Astrocyte (in vitro differentiated cells and primary cell): ENCODE data around the gene S100A16. TPM values are rescaled to one million over a fixed set of nuclear protein-coding genes. Genes with fewer than 3 reads are reported as not detected.
A peak's percentile ranks its signal among the peaks of the same experiment; 100 is the strongest.

ENCODE experiments used
- DNase-seq: peaks from one replicate; pipeline ENCODE4 v3.0.0-alpha.2; 2010; ENCODE audit warnings: low read depth
- FAIRE-seq: peaks from 2 replicates; lab custom pipeline; 2011; peaks lifted over from hg19 to GRCh38; lab: Jason Lieb, UNC
- H2AFZ ChIP-seq: 2 replicates; pipeline ENCODE4 v1.6.0; 2012; ENCODE audit warnings: low read depth, low read length, inconsistent platforms
- H3K27ac ChIP-seq: 2 replicates; pipeline ENCODE4 v1.5.1; 2011; ENCODE audit warnings: low read depth, low read length, inconsistent platforms
- H3K27me3 ChIP-seq: 2 replicates; pipeline ENCODE4 v1.6.0; 2011; ENCODE audit warnings: low read length, inconsistent platforms; ENCODE audit not compliant: insufficient read depth
- H3K36me3 ChIP-seq: 2 replicates; pipeline ENCODE4 v1.5.1; 2011; ENCODE audit warnings: low read length, inconsistent platforms; ENCODE audit not compliant: insufficient read depth
- H3K4me1 ChIP-seq: 2 replicates; pipeline ENCODE4 v1.5.1; 2011; ENCODE audit warnings: low read length, inconsistent platforms; ENCODE audit not compliant: insufficient read depth
- H3K4me2 ChIP-seq: 2 replicates; pipeline ENCODE4 v1.6.0; 2012; ENCODE audit warnings: low read length, inconsistent platforms
- H3K4me3 ChIP-seq: 2 replicates; pipeline ENCODE4 v1.5.1; 2011; ENCODE audit warnings: low read depth, mild to moderate bottlenecking, low read length, inconsistent platforms; ENCODE audit not compliant: insufficient read depth
- H3K79me2 ChIP-seq: 2 replicates; pipeline ENCODE4 v1.6.0; 2012; ENCODE audit warnings: mild to moderate bottlenecking, low read length, inconsistent platforms; ENCODE audit not compliant: insufficient read depth
- H3K9ac ChIP-seq: 2 replicates; pipeline ENCODE4 v1.6.0; 2012; ENCODE audit warnings: mild to moderate bottlenecking, low read length, inconsistent platforms
- H3K9me3 ChIP-seq: 2 replicates; pipeline ENCODE4 v1.5.1; 2012; ENCODE audit warnings: low read depth, mild to moderate bottlenecking, low read length, inconsistent platforms; ENCODE audit not compliant: insufficient read depth
- H4K20me1 ChIP-seq: 2 replicates; pipeline ENCODE4 v1.6.0; 2012; ENCODE audit warnings: low read length, inconsistent platforms; ENCODE audit not compliant: insufficient read depth
- H3K27ac Mint-ChIP-seq: one replicate; pipeline ENCODE4 v1.8.0; 2021; ENCODE audit warnings: mild to moderate bottlenecking, mixed read lengths; ENCODE audit not compliant: unreplicated experiment
- H3K27me3 Mint-ChIP-seq: one replicate; pipeline ENCODE4 v1.8.0; 2021; ENCODE audit warnings: low read depth, mixed read lengths; ENCODE audit not compliant: unreplicated experiment
- H3K36me3 Mint-ChIP-seq: one replicate; pipeline ENCODE4 v1.8.0; 2021; ENCODE audit warnings: low read depth, mixed read lengths; ENCODE audit not compliant: unreplicated experiment
- H3K4me1 Mint-ChIP-seq: one replicate; pipeline ENCODE4 v1.8.0; 2021; ENCODE audit warnings: low read depth, mixed read lengths; ENCODE audit not compliant: unreplicated experiment
- H3K4me3 Mint-ChIP-seq: one replicate; pipeline ENCODE4 v1.8.0; 2021; ENCODE audit warnings: mild to moderate bottlenecking, moderate library complexity, mixed read lengths; ENCODE audit not compliant: unreplicated experiment
- H3K9me3 Mint-ChIP-seq: one replicate; pipeline ENCODE4 v1.8.0; 2021; ENCODE audit warnings: mild to moderate bottlenecking, mixed read lengths; ENCODE audit not compliant: unreplicated experiment
- CTCF ChIP-seq: IDR thresholded peaks from 2 replicates; pipeline ENCODE4 v1.5.1; 2011; ENCODE audit warnings: low read depth, mild to moderate bottlenecking, inconsistent platforms, low read length, moderate library complexity; ENCODE audit not compliant: insufficient read depth
- EZH2 ChIP-seq: IDR thresholded peaks from 2 replicates; pipeline ENCODE4 v1.6.1; 2012; ENCODE audit warnings: mild to moderate bottlenecking, low read length, inconsistent platforms; ENCODE audit not compliant: insufficient read depth
- total RNA-seq: library from RNA; stranded (reverse); gene quantifications from 2 replicates; pipeline ENCODE4 v1.2.1, GENCODE V29; 2021

Gene S100A16
- total RNA-seq, 1 donor from 2014 or later = 54.4 TPM

GRCh38 chr1:153568367-153569099 is 44.4 kb downstream of the S100A16 start:
- peak overlapping the region; percentile 100 for H3K27ac ChIP-seq
- peak overlapping the region; percentile 8 for H3K4me3 ChIP-seq
- peak overlapping the region; percentile 71 for H3K4me2 ChIP-seq
- Mint-ChIP-seq H3K9me3 (no peaks in the 10 kb centered on the region), H3K4me3 (peak overlapping the region; percentile 22), H3K27ac (peak overlapping the region; percentile 98), H3K27me3 (no peaks in the 10 kb centered on the region), H3K36me3 (peaks cover 1% of the 10 kb centered on the region), H3K4me1 (peaks cover 40% of the 10 kb centered on the region)
- H3K9me3 ChIP-seq = no peaks in the 10 kb centered on the region
- peak; percentile 75 for DNase-seq
- no peaks in the 10 kb centered on the region for H3K79me2 ChIP-seq
- H4K20me1 ChIP-seq = no peaks in the 10 kb centered on the region
- no peak for FAIRE-seq
- peak overlapping the region; percentile 82 for H3K9ac ChIP-seq
- H3K4me1 ChIP-seq = peaks cover 60% of the 10 kb centered on the region
- H3K36me3 ChIP-seq = no peaks in the 10 kb centered on the region
- no peaks in the 10 kb centered on the region for H3K27me3 ChIP-seq
- H2AFZ ChIP-seq = peak overlapping the region; percentile 80
- peak; percentile 95 for TF ChIP-seq CTCF
- TF ChIP-seq EZH2 = no peak

GRCh38 chr1:153567621-153568366 is 45.1 kb downstream of the S100A16 start:
- Histone ChIP-seq H3K4me2 (peak overlapping the region; percentile 71), H2AFZ (peak overlapping the region; percentile 80), H3K27ac (peak overlapping the region; percentile 100), H3K36me3 (no peaks in the 10 kb centered on the region), H3K9me3 (no peaks in the 10 kb centered on the region), H3K4me3 (peak overlapping the region; percentile 8), H3K9ac (peak overlapping the region; percentile 82), H4K20me1 (no peaks in the 10 kb centered on the region), H3K27me3 (no peaks in the 10 kb centered on the region), H3K4me1 (peaks cover 53% of the 10 kb centered on the region), H3K79me2 (no peaks in the 10 kb centered on the region)
- TF ChIP-seq CTCF (no peak), EZH2 (no peak)
- H3K27ac Mint-ChIP-seq = peak overlapping the region; percentile 98
- peaks cover 1% of the 10 kb centered on the region for H3K36me3 Mint-ChIP-seq
- DNase-seq = peak; percentile 65
- no peaks in the 10 kb centered on the region for H3K9me3 Mint-ChIP-seq
- H3K4me1 Mint-ChIP-seq = peaks cover 34% of the 10 kb centered on the region
- H3K27me3 Mint-ChIP-seq = no peaks in the 10 kb centered on the region
- peak overlapping the region; percentile 22 for H3K4me3 Mint-ChIP-seq
- no peak for FAIRE-seq
